ELR (cell line): ENCODE data around the gene CASQ2.
"Not testable (repeated sequence)": the region's sequence is repeated elsewhere in the genome, so short reads cannot be mapped to it uniquely, and the experiment has no call there.

Experiments used
- DNase-seq: peaks from one replicate; pipeline ENCODE4 v3.0.0-alpha.2; 2015; ENCODE audit warnings: low read depth

The CASQ2 gene

DNA sequence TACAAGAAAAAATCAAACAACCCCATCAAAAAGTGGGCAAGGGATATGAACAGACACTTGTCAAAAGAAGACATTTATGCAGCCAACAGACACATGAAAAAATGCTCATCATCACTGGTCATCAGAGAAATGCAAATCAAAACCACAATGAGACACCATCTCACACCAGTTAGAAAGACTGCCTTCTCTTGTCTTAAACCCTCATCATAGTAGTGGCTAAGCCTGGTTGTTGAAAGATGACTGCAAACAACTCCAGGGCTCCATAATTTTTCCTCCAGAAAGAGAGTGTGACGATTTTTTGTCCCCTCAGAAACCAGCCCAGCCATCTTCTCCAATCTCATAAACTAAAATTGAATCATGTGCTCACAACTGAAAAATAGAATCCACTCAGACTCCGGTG is 12.1 kb upstream of the CASQ2 start:
- DNase-seq = not testable (repeated sequence)

DNA sequence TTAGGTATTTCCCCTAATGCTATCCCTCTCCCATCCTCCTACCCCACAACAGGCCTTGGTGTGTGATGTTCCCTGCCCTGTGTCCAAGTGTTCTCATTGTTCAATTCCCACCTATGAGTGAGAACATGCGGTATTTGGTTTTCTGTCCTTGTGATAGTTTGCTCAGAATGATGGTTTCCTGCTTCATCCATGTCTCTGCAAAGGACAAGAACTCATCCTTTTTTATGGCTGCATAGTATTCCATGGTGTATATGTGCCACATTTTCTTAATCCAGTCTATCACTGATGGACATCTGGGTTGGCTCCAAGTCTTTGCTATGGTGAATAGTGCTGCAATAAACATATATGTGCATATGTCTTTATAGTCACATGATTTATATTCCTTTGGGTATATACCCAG is 10.6 kb upstream of the CASQ2 start:
- not testable (repeated sequence) for DNase-seq

DNA sequence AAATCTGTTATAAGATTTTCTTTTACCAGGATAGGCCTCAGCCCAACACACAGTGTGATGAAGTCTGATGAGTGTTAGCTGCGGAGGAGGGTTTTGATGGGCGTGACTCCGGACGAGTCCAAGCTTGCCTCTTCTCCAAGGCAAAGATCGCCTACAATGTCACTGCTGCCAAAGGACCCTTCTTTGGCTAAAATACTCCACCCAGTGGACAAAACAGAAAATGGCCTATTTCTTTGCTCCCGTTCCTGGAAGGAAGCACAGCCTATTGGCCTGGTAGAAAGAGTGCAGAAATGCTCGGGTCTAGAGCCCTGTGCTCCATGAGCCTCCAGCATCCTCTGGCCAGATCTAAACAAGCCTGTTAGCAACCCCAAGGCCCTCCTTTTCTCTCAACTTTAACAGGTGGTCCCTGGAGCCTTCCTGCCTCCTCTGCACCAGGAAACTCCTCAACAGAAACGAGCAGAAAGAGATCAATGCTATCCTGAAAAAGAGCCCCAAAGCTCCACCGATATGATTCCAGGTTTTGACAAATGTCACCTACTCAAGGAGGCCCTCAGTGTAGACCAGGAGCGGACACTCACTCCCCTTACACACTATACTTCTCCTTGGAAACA is 3.4 kb upstream of the CASQ2 start:
- peak; percentile 87 for DNase-seq

DNA sequence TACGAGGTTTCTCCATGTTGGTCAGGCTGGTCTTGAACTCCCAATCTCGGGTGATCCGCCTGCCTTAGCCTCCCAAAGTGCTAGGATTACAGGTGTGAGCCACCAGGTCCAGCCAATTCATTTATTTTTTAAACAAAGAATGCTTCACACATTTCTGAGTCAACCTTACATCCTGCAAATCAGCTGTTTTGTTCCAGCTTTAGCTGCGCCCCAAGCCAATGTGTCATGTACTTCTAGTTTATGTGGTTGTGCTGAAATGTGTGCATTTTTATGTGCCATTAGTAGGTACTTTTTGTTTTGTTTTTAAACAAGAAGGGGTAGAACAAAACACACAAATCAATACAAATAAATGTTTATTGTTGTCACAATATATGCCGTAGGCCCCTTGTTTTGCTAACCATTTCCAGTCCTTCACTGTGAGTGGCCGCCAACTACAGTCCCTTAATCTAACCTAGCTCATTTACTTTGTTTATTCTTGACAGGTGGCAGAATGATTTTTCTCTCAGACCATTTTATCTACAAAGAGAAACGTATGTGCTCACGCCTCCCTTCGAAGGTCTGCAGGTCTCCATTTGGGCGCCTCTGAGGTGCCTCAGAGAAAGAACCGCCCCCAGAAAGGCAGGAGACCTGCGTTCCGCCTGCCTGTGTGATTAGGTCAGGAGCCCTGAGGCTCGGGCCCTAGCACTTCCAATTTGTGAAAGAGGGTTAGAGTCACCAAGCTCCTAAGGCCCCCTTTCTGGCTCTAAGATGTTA is 2.8 kb upstream of the CASQ2 start:
- peak; percentile 30 for DNase-seq

DNA sequence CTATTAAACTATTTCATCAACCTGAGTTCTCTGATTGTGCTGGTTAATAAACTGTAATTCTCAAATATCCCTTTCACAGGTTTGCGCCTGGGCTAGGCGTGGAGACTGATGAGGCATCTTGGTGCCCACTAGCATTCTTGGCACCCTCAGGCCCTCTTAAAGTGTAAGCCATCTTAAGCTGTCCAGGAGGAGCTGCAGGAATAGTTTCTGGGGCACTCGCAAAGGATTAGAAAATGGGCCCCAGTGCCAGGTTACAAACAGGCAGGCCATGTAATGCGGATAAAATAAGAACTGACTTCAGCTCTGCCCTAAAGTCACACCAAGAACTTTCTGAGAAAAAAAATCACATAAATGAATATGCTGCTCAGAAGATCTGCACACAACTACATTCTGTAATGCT is 1.1 kb downstream of the CASQ2 start:
- DNase-seq = no peak

DNA sequence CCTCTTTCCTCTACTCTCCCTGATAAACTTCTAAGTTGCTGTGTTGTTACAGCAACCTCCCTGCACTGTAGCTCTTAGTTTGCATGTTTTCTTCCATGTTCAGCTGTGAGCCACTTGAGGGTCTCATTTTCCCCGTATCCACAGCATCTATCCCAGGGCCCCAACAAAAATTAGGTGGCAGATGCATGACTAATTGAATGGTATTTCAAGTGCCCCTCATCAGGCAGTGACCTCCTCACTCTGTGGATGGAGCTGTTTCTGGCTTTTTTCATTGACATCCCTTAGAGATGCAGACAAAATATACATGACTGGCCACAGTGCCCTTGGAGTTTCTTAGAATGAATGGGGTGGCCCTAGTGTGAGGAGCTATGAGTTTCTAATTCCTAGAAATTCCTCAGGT is 3.4 kb downstream of the CASQ2 start:
- DNase-seq = no peak

DNA sequence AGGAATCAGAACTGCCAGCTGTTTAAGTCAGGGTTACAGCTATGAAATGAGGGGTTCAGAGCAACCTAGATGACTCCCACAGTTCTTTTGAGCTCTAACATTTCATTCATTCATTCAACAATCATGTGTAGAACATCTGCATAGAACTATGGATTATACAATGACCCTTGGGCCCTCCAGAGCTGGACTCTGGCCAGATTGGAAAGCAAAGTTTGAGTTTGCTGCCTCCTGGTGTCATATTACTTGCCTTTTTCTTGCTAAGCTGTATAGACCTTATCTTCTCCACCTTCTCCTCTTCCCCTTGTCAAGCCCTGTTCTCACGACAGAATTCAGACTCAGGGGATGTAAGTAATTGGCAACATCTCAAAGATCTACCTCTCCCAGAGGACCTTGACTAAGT is 4.0 kb downstream of the CASQ2 start:
- peak; percentile 63 for DNase-seq

DNA sequence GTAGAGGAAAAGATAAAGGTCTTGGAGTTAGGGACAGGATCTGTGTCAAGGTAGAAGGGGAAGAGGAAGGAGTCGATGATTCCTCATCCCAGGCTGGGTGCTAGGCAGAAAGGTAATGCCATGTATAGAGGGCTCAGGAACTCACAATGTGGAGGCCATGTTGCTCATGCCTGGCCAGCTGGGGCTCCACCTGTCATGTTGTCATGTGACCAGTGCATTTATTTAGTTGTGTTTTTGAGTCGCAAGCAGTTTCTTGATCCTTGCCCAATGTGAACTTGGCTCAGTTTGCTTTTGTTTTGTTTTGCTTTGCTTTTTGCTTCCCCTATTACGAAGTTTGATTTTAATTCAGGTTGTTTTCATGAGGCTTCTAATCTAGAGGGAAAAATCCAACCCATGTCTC is 5.7 kb downstream of the CASQ2 start:
- DNase-seq = no peak

DNA sequence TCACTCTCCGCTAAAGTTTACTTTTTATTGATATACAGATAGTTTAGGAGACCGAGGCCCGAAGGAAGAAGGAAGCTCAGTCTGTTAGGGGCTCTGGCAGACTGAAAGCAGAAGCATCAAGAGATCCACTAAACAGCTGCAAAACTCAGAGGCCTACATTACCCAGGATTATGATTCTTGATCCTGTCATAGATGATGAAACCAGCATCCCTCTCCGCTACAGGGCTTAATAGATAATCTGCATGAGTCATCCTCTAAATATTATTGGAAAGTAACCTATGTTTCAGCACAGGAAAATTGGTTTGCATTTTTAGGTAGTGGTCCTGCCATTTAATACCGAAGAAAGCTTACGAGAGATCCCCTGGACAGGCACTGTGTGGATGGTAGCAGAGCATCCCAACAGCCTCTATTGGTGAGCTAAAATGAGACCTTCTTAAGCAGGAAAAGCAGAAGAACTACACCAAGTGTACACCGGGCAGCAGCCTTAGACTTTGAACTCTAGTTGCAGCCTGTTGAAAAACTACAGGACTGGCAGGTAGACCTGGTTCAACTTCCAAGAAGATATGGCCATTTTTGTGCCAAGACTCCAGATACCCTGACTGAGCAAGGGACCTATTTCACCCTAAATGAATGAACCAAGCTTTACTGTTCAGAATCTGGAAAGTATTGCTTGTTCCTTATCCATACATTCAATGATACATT is 6.8 kb downstream of the CASQ2 start:
- DNase-seq = peak; percentile 47

DNA sequence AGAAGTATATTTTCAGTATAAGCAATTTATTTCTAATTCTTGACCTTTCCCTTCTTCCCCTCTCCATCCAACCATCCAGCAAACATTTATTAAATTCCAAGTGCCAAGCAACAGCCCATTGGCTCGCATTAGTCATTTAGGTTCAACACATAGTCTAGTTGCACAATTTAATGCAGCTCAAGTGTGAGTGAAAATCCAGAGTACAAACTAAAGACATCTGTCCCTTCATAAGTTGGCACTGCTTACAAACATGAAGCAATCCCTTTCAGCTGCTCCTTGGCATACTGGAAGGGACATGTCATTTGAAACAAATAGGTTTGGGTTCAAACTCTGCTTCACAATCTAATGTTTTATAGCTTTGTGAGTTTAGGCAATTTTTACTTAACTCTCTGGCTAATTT is 10.7 kb downstream of the CASQ2 start:
- no peak for DNase-seq

DNA sequence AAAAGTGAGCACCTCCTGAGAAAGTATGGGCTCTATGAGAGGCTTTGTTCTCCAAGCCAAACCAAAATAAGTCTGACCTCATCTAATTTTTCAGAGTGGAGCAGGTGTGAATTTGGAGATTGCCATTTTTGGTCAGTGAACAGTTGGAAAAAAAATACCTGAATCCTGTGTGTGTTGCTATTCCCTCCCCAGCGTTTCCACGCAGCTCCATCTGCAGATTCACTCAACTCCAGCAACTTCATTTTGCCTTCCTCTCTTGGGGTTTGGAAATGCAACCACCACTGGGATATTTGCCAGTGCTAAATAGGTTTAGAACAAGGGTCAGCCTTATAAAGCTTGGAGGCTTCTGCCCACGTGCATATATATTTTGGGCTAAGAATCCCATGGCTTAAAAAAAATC is 11.2 kb downstream of the CASQ2 start:
- DNase-seq = no peak

DNA sequence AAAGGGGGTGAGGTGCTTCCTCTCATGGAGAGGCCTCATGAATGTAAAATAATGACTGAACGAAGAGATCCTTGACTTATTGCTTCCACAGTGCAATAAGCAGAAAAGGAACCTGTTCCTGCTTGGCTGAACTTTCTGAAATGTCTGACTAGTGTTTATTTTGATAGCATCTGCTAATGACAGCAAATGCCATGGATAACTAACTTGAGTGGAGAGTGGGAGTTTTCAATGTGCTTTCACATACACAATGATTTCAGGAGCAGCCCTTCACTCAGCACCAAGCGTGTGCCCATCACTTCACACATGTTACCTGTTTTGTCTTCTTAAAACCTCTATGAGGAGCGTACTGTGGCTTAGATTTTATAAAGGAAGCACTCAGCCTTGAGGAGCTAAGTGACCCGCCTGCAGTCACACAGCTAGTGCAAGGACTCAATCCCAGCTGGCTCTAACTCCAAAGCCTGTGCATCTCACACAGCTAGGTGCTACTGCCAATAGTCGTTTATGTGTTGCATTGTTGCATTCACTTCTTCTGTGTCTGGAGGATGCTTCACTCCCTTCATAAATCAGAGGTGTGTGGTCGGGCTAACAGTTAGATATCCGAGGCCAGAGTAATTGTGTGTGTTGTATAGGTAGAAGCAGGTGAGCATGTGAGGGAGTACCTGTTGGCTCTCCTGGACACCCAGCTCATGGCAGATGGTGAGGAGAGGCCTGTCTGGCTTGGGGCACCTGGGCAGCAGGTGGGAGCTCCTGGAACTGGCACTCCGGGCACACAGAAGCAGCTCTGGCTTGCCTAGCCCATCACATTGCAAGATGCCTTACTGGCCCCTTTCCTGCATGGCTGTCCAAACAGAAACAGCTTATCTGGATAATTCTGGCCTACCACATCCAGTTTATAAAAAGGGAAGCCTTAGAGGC is 12.8 kb downstream of the CASQ2 start:
- no peak for DNase-seq

DNA sequence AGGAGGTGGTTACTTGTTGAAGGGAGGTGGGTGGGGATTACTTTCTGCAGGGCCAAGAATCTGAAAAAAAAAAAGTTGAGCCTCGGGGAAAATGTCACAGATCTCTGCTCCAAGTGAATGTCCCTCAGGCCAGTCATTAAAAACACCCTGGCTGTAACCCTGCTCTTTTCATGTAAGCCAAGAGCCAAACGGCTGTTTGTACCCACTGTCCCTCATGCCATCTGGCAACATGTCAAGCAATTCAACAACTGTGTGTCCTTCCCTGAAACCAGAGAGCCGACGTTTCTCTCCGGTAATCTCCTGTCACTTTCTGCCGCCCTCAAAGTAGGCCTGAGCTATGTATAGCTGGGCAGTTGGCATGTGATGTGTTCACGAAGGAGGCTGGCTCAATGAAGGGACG is 14.7 kb downstream of the CASQ2 start:
- DNase-seq = no peak

DNA sequence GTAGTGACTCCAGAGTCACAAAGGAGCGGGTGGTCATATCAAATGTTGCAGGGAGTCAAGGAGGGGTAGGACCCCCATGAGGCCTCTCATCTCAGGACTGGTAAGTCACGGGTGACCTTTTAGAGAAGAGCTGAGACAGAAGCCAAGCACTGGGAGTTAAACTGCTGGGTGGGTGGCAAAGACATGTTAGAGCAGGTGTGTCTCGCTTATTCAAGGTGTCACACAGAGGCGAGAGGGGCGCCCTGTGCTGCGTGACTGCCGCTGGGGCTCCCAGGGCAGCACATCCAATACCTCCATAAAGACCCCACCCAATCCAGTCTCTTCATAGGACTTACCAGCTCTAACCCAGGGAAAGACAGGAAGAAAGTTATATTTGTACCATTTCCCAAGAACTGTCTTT is 15.2 kb downstream of the CASQ2 start:
- DNase-seq = no peak

DNA sequence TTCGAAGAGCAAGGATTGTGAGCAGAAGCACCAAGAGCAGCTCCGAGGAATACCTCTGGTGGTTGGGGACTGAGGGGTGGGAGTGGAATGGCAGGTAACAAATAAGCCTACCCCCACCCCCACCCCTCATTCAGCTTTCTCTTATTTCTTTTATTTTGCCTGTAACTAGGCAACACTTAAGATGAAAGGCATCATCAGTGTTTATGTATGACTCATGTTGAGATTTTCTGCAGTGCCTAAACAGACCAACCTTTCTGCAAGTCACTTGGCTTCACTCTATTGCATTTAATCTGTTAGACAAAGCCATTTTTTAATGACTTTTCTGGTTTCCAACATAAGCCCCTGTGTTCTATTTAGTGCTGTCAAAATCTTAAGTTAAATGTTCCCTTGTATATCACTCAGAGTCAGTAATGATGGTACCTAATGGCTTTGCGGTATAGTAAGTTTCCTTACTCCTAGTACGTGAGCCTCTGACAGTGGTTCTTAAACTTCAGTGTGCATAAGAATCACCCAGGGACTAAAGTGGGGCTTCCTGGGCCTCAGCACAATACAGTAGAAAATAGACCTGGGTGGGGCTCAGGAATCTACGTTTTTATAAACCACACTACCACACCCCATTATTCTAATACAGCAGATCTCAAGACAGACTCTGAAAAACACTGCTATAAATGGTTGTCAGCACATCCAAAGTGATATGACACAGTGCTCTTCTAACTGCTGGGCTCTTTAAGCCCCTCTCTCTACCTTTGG is 19.9 kb downstream of the CASQ2 start:
- peak; percentile 55 for DNase-seq

DNA sequence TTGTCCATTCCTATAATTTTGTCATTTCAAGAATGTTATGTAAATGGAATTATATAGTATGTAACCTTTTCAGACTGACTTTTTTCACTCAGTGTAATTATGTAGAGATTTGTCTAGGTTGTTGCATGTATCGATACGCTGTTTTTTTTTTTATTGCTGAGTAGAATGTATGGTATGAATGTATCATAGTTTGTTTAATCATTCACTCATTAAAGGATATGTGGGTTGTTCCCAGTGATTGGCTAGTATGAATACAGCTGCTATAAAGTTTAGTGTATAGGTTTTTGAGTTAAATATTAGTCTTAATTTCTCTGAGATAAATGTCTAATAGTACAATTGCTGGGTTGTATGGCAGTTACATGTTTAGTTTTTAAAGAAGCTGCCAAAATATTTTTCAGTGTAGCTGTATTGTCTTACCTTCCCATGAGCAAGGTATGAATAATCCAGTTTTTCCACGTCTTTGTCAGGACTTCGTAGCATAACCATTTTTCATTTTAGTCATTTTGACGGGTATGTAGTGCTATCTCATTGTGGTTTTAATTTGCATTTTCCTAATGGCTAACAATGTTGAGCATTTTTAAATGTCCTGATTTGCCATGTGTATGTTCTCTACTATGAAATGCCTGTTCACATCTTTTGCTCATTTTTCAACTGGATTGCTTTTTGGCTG is 22.4 kb downstream of the CASQ2 start:
- no peak for DNase-seq

DNA sequence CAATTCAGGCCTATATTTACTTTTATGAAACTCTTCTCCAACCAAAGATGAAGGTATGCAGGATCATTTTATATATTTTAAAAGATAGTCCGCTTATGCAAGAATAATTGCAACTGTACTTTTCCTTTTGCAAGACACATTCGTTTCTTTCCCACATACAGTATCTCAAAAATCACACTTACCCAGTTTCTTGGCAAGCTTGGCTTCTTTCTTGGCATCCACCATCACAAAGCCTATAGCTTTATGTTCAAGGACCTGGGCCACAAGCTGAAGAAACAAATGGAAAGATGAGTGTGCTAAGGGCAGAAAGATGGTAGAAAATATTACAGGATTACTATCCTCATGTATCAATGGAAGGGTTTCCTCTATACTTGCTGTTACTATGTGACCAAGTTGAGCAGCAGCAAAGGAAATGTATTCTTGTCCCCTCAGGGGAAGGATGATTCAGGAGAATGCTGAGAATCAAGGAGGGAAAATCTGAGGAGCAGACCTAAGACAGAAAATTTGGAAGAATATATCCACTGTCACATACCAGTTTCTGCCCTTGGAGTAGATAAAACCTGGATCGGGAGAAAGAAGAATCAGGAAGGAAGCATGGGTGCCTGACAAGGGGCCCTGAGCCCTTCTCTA is 23.8 kb downstream of the CASQ2 start:
- DNase-seq = no peak

DNA sequence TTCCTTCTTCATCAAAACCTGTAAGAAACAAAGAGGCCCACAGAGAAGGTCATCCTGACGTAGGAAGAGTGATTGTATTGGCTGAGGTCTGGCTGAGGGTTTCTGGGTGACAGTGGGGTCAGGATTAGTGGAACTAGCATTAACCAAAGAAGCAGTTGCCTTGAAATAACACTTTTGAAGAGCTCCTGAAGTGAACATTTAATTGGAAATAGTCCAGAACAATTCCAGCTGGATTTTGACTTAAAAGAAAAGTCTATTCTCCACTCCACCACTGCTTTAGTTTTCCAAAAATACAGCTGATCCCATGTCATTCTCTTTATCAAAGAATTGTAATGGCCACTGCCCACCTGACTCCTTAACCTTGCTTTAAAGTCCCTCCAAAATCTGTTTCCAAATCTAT is 27.7 kb downstream of the CASQ2 start:
- no peak for DNase-seq

DNA sequence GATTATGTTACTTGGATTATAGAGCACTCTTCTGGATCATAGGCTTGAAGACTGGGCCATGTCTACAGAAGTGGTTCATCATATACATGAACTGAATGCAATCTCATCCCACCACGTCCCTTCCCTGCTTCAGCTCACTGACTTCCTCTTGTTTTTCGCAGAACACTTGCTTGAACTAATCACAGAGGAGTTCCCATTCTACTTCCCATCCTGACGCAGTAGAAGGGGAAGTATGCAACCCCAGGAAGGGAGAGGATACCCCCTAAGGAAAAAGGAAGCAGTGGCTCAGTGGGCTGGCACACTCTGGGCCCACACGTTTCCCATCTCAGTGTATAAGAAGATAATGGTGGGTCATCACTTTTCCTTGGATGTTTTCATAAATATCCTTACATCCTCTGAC is 36.2 kb downstream of the CASQ2 start:
- no peak for DNase-seq

DNA sequence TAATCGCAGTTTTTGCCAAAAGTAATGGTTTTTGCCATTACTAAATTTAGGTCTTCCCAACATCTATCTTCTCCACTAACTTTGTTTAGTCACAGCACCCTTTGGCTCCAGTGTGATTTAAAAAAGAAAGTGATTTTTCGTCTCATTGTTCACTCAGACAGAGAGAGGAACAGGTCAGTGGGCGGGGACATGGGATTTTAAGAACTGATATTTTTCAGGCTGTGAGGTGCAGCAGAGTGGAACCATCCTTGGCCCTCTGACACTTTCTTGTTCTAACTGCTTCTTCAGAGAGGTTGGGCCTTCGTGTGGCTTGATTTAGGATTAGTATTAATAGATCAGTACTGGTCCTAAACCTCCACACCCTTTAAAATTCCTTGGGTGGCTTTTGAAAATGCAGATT is 38.8 kb downstream of the CASQ2 start:
- no peak for DNase-seq

DNA sequence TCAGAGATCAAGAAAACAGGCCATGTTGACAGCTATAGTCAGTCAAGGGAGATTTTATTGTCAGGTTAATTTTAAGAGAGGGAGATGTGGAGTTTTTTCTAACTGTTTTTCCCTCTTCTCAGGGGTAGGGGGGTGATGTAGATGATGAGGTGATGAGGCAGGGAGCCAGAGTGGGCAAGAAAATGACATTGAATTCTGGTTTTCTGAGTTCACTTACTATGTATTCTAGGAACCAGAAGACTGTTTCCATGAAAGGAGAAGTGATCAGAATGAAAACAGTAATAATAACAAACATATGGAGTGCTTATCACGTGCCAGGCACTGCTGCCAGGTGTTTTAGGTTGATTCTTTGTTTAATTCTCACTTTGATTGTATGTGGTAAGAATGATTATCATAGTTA is 40.2 kb downstream of the CASQ2 start:
- no peak for DNase-seq
